Skeletal muscle tissue (tissue), 4 donors: Measurements from ENCODE around the gene P2RY11. TPM values are rescaled to one million over a fixed set of nuclear protein-coding genes. Genes with fewer than 3 reads are reported as not detected.

ENCODE experiments used
- H3K27ac ChIP-seq: one replicate; pipeline ENCODE4 v1.7.0; 2013; ENCODE audit warnings: mild to moderate bottlenecking, low read depth, low read length, inconsistent platforms
- H3K27me3 ChIP-seq, 3 donors: one replicate each; pipeline ENCODE4 v1.7.0; 2013; ENCODE audit warnings: low read length in 3 of 3; ENCODE audit not compliant: control insufficient read depth in 3 of 3, insufficient read depth in 3 of 3
- H3K36me3 ChIP-seq, 3 donors: one replicate each; pipeline ENCODE4 v1.7.0; 2013; ENCODE audit warnings: low read length in 3 of 3; ENCODE audit not compliant: control insufficient read depth in 3 of 3, insufficient read depth in 3 of 3
- H3K4me1 ChIP-seq, 3 donors: one replicate each; pipeline ENCODE4 v1.7.0; 2013; ENCODE audit warnings: low read length in 3 of 3, mild to moderate bottlenecking in 3 of 3; ENCODE audit not compliant: control insufficient read depth in 3 of 3, insufficient read depth in 3 of 3
- H3K4me3 ChIP-seq, 3 donors: one replicate each; pipeline ENCODE4 v1.7.0; 2013; ENCODE audit warnings: low read length in 3 of 3
- H3K9ac ChIP-seq, 3 donors: one replicate each; pipeline ENCODE4 v1.7.0; 2013; ENCODE audit warnings: low read length in 3 of 3, mild to moderate bottlenecking in 3 of 3, moderate library complexity in 2 of 3, low read depth in 1 of 3
- H3K9me3 ChIP-seq, 3 donors: one replicate each; pipeline ENCODE4 v1.7.0; 2013; ENCODE audit warnings: low read length in 3 of 3; ENCODE audit not compliant: control insufficient read depth in 3 of 3
- total RNA-seq: library from RNA; depleted of rRNA; stranded (reverse); fragments of >200 nt; gene quantifications from one replicate; pipeline ENCODE4 v1.2.3, GENCODE V29; 2014
- donor health status: Osteomylitis.

The P2RY11 gene
- total RNA-seq, 1 donor from 2014 or later = 1.6 TPM

- H3K27ac ChIP-seq = no peak overlapping the region
- no peaks in the 10 kb centered on the region for H3K4me1 ChIP-seq
- H3K36me3 ChIP-seq = peaks cover 55 to 72% (median 59%) of the 10 kb centered on the region in 3 donors
- H3K4me3 ChIP-seq = no peak overlapping the region
- no peak overlapping the region for H3K9ac ChIP-seq
- no peaks in the 10 kb centered on the region for H3K27me3 ChIP-seq
- no peaks in the 10 kb centered on the region for H3K9me3 ChIP-seq
Measured at GRCh38 chr19:10146142-10146541, 34.6 kb downstream of the P2RY11 start.

- Histone ChIP-seq H3K36me3 (peaks cover 46 to 66% (median 47%) of the 10 kb centered on the region in 3 donors), H3K27ac (no peak overlapping the region), H3K9me3 (no peaks in the 10 kb centered on the region), H3K9ac (no peak overlapping the region), H3K27me3 (no peaks in the 10 kb centered on the region), H3K4me3 (no peak overlapping the region), H3K4me1 (peaks cover 0 to 3% (median 2%) of the 10 kb centered on the region in 3 donors)
Measured at GRCh38 chr19:10149427-10149826, 37.9 kb downstream of the P2RY11 start.

- Histone ChIP-seq H3K36me3 (peaks cover 43 to 59% (median 45%) of the 10 kb centered on the region in 3 donors), H3K9me3 (no peaks in the 10 kb centered on the region), H3K4me3 (no peak overlapping the region), H3K27me3 (no peaks in the 10 kb centered on the region), H3K4me1 (peaks cover 0 to 3% (median 2%) of the 10 kb centered on the region in 3 donors), H3K27ac (no peak overlapping the region), H3K9ac (peak overlapping the region in 1 of 3 donors; percentile 16)
Measured at GRCh38 chr19:10151521-10151920, 40.0 kb downstream of the P2RY11 start.

DNA sequence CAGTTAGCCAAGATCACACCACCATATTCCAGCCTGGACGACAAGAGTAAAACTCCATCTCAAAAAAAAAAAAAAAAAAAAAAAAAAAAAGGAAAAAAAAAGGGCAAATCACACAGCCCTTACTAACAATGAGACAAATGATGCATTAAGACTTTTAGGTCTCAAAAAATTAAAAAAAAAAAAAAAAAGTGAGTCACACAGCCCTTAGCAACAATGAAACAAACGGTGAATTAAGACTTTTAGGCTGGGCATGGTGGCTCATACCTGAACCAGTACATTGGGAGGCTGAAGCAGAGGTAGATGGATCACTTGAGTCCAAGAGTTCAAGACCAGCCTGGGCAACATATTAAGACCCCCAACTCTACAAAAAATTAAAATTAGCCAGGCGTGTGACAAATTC, 40.6 kb downstream of the P2RY11 start:
- H3K27me3 ChIP-seq = no peaks in the 10 kb centered on the region
- peaks cover 0 to 3% (median 2%) of the 10 kb centered on the region in 3 donors for H3K4me1 ChIP-seq
- H3K36me3 ChIP-seq = peaks cover 40 to 58% (median 46%) of the 10 kb centered on the region in 3 donors
- no peak overlapping the region for H3K27ac ChIP-seq
- H3K9ac ChIP-seq = no peak overlapping the region
- no peaks in the 10 kb centered on the region for H3K9me3 ChIP-seq
- H3K4me3 ChIP-seq = no peak overlapping the region

GRCh38 chr19:10155839-10156238, 44.3 kb downstream of the P2RY11 start:
- no peak overlapping the region for H3K9ac ChIP-seq
- H3K27me3 ChIP-seq = no peaks in the 10 kb centered on the region
- no peak overlapping the region for H3K4me3 ChIP-seq
- H3K27ac ChIP-seq = no peak overlapping the region
- H3K4me1 ChIP-seq = peaks cover 0 to 3% (median 2%) of the 10 kb centered on the region in 3 donors
- peaks cover 40 to 69% (median 50%) of the 10 kb centered on the region in 3 donors for H3K36me3 ChIP-seq
- no peaks in the 10 kb centered on the region for H3K9me3 ChIP-seq

DNA sequence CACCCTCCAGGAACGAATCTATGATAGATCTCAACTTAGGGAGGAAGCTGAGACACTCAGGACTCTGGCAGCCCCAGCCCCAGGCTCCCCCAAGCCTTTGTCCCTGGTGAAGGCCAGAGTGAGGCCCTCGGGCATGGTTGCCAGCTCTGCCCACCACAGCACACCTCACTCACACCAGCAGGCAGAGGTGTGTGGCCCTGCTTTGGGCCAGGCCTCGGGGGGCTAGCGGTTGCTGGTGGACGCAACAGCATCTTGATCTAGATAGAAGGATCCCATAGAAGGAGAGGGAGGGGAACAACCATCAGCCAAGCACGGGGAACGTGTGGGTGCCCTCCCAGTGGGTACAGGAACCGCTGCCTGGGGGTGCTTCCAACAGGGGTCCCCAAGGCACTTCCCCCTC, 46.6 kb downstream of the P2RY11 start:
- Histone ChIP-seq H3K4me3 (no peak overlapping the region), H3K9ac (no peak overlapping the region), H3K27ac (no peak overlapping the region), H3K4me1 (no peaks in the 10 kb centered on the region), H3K27me3 (no peaks in the 10 kb centered on the region), H3K36me3 (peaks cover 40 to 60% (median 50%) of the 10 kb centered on the region in 3 donors), H3K9me3 (no peaks in the 10 kb centered on the region)

- Histone ChIP-seq H3K27ac (no peak overlapping the region), H3K4me3 (no peak overlapping the region), H3K36me3 (peaks cover 40 to 63% (median 54%) of the 10 kb centered on the region in 3 donors), H3K4me1 (no peaks in the 10 kb centered on the region), H3K27me3 (no peaks in the 10 kb centered on the region), H3K9me3 (no peaks in the 10 kb centered on the region), H3K9ac (no peak overlapping the region)
Measured at GRCh38 chr19:10158485-10158884, 47.0 kb downstream of the P2RY11 start.

DNA sequence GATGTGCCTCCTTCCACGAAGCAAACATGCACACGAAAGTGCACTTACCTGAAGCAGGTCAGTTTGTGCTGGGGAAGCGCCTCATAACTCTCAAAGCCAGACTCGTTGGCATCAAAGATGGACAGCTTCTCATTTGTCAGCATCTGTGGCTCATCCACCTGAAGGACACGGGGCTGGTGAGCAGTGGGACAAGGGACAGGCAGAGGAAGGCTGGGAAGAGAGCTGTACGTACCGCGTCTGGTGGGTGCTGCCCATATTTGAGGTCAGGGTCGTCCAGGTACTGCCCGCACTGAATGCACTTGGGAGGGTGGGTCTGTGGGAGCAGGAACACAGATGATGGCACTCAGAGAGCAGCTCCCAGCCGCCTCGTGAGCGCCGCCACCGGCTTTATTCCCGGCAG, 48.1 kb downstream of the P2RY11 start:
- H3K27ac ChIP-seq = no peak overlapping the region
- no peaks in the 10 kb centered on the region for H3K4me1 ChIP-seq
- H3K9me3 ChIP-seq = no peaks in the 10 kb centered on the region
- H3K9ac ChIP-seq = no peak overlapping the region
- H3K36me3 ChIP-seq = peaks cover 32 to 57% (median 47%) of the 10 kb centered on the region in 3 donors
- H3K4me3 ChIP-seq = no peak overlapping the region
- H3K27me3 ChIP-seq = no peaks in the 10 kb centered on the region

DNA sequence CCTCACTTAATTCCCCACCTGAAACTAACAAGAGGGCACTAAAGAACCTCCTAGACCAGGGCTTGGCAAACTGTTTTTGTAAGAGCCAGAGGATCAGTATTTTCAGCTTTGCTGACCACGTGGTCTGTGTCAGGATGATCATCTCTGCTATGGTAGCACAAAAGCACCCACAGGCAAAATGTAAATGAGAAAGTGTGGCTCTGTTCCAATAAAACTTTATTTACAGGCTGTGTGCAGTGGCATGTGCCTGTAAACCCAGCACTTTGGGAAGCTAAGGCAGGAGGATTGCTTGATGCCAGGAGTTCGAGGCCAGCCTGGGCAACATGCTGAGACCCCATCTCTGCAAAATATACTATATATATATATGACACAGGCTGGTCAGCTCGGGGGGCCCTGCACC, 52.0 kb downstream of the P2RY11 start:
- H3K36me3 ChIP-seq = peaks cover 31 to 55% (median 33%) of the 10 kb centered on the region in 3 donors
- H3K4me1 ChIP-seq = no peaks in the 10 kb centered on the region
- no peak overlapping the region for H3K9ac ChIP-seq
- H3K9me3 ChIP-seq = no peaks in the 10 kb centered on the region
- H3K4me3 ChIP-seq = no peak overlapping the region
- H3K27me3 ChIP-seq = no peaks in the 10 kb centered on the region
- H3K27ac ChIP-seq = no peak overlapping the region
